NCI-H2227 treated with DMSO at 0.1 percent for 48 hours (cell line): ENCODE data around the gene PBX4.
"Not testable (repeated sequence)": the region's sequence is repeated elsewhere in the genome, so short reads cannot be mapped to it uniquely, and the experiment has no call there.

ENCODE experiments used
- DNase-seq: peaks from one replicate; lab custom pipeline; 2025; lab: John Stamatoyannopoulos, UW

The PBX4 gene, protein sequence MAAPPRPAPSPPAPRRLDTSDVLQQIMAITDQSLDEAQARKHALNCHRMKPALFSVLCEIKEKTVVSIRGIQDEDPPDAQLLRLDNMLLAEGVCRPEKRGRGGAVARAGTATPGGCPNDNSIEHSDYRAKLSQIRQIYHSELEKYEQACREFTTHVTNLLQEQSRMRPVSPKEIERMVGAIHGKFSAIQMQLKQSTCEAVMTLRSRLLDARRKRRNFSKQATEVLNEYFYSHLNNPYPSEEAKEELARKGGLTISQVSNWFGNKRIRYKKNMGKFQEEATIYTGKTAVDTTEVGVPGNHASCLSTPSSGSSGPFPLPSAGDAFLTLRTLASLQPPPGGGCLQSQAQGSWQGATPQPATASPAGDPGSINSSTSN

DNA sequence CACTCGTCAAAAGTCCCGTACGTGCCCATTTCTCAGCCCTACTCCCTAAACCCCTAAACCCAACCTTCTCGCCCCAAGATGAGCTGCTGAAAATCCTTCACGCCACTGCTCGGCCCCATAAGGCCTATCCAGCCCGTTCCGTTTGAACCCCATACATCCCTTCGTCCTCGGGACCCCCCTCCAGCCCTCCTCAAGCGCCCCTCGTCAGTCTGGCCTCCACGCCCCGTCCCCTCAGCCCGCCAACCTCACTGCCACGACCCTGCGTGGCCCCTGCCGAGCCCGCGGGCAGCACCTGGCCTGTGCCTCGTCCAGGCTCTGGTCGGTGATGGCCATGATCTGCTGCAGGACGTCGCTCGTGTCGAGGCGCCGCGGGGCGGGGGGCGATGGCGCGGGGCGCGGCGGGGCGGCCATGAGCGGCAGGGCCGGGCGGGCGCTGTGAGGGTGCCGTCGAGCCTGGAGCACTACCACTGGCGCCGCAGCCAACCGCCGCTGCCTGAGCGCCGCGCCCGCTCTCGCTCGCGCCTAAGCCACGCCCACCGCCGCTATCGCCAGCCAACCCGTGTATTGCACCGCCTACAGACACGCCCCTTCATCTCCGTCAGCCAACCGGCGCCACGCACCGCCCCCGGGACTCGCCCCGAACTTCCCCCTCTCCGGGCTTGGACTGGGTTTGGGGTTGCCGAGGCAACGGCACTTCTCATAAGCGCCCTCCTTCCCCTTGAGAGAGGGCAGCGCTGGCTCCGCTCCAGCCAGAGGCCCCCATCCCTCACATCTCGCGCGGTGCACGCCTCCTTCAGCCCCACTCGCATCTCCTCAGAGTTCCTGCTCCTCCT, at the start of gene PBX4:
Gene PBX4, minus strand, starts transcription at position 469 of the 833 bp plus-strand sequence. Its CDS starts 58 bp downstream, at position 411.
- peak; percentile 94 for DNase-seq

DNA sequence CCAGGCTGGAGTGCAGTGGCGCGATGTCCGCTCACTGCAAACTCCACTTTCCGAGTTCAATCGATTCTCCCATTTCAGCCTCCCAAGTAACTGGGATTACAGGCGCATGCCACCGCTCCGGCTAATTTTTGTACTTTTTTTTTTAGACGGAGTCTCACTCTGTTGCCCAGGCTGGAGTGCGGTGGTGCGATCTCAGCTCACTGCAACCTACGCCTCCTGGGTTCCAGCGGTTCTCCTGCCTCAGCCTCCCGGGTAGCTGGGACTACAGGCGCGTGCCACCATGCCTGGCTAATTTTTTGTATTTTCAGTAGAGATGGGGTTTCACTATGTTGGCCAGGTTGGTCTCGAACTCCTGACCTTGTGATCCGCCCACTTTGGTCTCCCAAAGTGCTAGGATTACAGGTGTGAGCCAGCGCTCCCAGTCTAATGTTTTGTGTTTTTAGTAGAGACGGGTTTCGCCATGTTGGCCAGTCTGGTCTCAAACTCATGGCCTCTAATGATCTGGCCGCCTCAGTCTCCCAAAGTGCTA, 47.0 kb upstream of the PBX4 start:
- DNase-seq = not testable (repeated sequence)

DNA sequence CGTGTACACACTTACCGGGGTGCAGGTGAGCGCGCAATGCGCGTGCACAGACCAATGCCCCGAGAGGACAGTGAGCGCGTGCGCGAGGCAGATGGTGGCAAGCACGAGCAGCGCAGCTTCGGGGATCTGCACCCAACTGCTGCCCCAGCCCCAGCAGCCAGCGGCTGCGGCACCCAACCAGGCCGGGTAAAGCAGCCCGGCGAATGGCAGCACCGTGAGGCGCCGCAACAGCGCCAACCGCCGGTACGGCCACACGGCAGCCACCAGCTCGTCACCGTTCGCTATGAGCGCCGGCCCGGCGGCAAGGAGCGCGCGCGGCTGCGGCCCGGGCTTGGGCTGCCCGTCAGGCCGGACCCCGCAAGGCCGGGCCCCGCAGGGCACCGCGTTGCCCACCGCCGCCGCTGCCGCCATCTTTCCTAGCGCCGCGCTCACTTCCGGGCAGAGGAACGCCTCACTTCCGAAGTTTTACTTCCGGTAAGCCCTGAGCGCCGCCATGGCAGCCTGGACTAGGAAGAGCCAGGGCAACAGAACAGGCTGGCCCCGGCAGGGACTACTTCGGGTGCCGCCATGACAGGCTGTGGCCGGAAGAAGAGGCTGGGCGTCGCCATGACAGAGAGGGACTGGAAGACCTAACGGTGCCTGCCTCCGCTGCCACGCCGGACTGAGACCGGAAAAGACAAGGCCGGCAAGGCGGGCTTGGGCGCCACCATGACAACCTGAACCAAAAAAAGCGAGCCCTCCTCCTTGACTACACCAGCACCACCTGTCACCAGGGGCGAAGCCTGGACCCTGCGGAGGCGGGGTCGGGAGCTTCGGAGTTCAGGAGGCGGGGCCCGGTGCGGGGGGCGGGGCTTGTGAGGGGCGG, 45.0 kb upstream of the PBX4 start, which contains the start of gene ATP13A1:
Gene ATP13A1, minus strand, starts transcription at position 421 of the 865 bp plus-strand sequence. Its CDS starts 10 bp downstream, at position 411.
- peak; percentile 93 for DNase-seq

DNA sequence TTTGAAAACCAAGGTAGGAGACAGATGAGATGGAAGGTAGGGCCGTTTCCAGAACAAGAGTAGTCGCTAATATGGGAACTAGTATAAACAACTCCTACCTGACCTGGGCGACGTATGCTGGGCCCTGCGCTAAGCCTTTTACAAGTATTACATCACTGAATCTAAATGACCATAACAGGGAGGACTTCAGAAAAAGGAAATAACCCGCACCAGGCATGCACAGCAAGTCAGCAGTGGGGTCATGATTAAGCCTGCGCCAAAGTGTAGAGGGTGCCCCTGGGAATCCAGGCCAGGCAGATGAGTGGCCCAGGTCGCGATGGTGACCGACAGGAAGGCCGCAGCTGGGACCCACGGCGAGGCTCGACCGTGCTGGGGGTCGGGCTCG, 44.4 kb upstream of the PBX4 start:
- no peak for DNase-seq

DNA sequence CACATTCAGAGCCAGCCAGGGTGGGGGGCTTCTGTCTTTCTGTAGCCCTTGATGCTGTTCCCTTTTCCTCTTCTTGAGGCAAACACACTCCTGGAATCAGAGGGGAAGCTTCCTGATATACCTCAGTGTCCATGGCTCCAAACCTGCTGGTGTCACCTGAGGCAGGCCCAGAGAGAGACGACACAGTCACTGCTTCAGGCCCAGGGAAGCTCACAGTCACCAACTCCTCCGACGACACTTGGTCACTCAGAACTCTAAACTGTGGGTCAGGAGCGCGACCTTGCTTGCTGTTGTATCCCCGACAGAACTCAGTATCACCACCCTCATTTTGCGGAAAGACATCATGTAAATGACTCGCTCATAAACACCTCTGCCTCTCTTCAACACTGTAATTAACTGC, 43.9 kb upstream of the PBX4 start:
- DNase-seq = no peak

DNA sequence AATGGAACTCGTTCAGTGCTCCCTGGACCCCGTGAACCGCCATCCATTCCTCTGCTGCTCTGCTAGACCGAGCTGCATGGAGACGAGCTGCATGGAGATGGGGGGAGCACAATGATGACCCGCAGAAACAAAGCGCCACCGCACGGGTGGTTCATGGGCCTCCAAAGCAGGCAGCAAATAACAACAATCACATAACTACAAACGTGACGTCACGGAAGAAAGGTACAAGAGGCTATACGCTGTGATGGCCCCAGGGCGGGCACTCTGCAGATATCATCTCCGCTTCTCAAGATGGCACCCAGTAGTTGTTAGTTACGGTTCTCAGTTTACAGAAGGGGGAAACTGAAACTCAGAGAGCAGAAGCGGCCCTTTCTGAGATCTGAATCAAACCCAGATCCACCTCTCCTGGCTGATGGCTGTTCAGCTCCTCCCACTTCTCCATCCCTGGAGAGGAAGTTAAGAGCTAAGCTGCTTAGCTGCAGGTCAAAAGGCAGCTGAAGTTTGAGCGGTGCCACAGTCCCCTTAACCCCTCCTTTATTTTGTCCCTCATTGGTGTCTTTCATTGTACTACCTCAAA, 43.3 kb upstream of the PBX4 start:
- no peak for DNase-seq

DNA sequence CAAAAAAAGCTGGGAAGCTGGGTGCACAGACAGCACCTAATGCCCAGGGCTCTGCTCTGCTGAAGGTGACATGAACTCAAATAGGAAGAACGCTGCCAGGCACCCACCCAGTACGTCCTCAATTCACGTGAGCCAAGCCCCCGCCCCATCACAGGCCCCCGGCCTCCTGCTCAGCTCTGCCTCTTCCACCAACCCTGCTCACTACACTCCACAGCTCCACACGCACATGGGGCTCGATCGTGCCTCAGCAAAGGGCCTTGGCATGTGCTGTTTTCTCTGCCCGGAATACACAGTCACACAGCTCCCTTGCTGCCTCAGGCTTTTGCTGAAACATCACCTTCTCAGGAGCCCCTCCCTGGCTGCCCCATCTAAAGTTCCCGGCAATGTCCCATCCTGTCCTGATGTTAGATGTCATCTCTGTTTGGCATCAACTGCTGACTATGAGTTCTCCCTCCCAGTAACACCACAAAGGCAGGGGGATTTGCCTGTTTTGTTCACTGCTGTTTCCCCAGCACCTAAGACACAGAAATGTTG, 42.7 kb upstream of the PBX4 start:
- no peak for DNase-seq

DNA sequence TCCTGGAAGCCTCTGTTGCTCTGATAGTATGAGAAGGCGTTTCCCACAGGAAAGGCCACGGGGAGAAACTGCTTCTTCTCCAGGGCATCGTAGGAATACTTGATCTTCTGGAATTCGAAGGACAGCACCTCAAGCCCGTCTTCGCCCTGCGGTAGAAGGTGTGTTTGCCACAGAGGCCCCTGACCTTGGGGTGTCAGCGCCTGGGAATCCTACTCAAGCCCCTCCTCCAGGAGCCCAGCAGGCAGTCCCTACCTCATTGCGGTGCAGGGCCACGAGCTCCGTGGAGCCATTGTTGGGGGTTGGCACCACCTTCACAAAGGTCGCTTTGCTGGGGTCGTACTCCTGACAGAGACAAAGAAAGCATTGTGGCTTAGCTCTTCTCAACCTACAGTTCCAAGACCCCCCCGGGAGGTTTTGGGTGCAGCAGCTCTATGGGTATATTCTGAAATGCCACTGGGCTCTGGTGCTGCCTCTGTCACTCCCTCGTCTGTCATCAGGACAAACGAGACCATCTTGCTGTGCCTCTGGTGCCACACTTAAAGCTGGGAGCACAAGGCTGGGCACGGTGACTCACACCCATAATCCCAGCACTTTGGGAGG, 41.3 kb upstream of the PBX4 start:
- DNase-seq = no peak

DNA sequence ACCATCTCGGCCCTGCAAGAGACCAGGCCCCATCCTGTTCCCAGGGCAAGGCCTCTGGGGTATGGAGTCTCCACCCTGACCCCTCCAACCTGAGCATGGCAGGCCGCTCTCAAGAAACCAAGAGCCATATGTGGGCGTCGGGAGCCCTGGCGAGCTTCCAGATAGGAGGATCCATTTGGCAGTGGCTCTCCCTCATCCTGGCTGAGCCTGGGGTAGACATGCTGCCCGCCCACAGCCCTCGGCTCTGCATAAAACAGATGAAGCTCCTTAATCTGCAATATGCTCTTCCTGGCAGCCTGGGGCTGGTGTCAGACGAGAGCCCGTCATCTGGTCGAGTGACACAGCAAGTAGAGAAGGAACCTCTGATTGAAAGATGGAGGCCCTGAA, 38.9 kb upstream of the PBX4 start:
- DNase-seq = no peak

DNA sequence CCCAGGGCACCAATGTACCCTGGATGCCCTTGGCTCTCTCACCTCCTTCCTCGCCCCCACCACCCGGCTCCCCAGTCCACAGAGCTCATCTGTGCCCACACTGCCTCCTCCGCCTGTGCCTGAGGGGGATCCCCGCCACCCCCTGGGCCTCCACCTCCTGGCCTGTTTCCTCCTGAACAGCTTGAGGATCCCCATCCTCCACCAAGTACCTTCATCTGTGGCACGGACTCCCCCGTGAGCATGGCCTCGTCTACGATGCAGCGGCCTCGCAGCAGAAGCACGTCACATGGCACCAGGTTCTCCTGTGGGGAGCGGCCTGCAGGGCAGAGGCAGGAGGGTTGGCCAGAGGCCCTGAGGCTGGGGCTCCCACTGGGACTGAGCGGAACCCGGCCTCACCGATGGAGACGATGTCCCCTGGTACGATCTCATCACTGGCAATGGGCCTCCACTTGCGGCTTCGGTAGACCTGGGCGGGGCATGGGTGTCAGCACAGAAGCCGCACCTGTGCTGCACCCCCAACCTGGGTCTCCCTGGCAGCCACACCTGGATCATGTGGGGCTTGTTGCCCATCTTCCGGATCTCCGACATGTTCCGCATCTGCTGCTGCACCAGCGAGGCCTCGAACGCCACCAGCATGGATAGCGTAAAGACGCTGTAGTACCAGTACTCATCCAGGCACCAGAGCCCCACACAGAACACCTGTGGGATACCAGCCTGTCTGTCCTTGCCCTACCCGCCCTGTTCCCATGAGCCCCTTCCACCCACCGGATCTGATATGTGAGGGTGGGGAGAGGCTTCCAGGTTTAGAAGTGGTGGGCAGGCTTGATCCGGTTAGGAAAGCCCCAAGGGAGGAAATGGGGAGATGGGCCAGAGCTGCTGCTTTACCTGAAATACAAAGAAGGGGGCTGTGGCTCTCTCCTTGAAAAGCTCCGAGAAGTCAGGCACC, 38.2 kb upstream of the PBX4 start:
- no peak for DNase-seq

DNA sequence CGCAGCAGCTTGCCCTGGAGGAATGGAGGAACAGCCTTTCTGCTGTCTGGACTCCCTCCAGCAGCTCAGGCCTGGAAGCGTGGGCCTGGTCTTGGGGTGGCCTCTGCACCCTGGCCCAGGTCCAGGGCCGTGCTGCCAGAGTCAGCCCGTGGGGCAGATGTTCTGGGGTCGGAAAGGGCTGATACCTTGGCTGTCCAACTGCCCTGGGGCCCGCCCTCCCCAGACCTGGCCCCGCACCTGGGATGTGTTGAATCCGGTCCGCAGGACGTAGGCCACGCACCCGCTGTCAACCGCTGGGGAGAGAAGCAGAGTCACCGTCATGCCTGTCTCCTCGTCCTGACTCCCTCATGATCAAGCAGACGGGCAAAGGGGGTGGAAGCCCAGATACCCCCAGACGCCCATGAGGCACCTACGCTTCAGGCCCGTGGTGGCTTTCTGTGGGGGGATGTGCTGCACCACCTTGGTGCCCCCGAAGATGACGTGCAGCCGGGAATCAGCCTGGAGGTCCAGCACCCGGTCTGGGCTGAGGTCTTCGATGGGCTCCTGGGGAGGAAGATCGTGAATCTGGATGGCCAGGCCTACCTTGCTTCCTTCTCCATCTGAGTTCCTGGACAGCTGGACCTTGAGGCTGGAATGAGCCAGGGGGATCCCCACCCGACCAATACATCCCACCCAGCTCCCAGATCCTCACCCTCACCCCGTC, 37.3 kb upstream of the PBX4 start:
- no peak for DNase-seq

DNA sequence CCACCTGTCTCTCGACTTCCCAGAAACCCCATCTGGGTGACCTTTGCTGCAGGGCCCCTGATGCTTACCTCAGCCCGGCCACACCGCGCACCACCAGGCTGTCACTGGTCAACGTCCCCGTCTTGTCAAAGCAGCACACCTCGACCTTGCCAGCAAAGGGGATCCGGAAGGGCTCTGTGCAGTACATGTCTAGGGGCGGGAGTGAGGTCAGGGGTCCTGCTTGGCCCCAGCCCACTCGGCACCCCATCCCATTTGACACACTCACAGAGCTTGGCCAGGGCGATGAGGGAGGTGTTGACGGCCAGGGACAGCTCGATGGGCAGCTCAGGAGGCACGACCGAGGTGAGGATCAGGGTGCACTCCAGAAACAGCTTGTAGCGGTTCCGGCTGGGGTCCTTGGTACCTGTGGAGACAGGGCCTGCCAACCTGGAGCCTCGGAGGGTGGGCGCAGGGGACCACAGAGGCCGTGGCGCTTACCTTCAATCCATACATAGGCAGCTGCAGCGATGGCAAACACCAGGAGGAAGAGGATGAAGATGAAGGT, 36.6 kb upstream of the PBX4 start:
- DNase-seq = no peak

DNA sequence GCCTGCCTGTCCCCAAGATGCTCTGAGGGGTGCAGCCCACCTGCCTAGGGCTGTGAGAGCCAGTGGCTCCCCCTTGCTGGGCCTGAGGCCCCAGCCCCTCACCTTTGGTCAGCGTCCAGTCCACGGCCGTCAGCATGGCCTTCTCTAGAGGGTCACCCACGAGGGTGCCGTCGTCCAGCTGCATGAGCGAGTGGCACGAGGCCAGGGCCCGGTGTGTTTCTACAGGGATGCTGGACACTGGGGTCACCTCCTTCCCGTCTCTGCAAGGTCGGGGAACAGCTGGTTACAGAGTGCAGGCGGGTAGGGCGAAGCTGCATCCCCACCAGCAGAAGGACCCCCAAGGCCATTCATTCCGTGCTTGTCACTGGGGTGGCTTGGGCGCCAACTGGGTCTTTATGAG, 36.0 kb upstream of the PBX4 start:
- DNase-seq = no peak

DNA sequence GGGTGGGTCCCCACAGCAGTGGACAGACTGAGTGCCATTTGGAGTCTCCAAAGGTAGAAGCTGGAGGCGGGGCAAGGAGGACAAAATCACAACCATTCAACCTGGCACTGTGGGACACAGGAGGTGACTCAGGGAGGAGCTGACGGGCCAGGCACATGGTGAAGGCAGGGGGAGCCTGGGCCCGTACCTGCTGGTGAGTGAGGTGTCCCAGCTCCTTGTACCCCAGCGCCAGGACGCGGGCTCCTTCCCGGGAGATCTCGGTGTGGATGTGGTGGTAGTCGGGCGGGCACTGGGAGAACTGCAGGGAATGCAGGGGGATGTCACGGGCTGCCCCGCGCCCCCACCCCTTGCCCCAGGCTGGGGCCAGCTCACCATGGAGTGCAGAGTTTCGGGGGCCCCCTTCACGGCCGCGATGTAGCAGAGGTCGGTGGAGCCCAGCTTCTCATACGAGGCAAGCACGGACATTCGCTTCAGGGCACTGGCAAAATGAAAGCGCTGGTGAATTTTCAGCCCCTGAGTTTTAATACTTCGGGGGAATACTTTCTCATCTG, 35.2 kb upstream of the PBX4 start:
- DNase-seq = no peak

DNA sequence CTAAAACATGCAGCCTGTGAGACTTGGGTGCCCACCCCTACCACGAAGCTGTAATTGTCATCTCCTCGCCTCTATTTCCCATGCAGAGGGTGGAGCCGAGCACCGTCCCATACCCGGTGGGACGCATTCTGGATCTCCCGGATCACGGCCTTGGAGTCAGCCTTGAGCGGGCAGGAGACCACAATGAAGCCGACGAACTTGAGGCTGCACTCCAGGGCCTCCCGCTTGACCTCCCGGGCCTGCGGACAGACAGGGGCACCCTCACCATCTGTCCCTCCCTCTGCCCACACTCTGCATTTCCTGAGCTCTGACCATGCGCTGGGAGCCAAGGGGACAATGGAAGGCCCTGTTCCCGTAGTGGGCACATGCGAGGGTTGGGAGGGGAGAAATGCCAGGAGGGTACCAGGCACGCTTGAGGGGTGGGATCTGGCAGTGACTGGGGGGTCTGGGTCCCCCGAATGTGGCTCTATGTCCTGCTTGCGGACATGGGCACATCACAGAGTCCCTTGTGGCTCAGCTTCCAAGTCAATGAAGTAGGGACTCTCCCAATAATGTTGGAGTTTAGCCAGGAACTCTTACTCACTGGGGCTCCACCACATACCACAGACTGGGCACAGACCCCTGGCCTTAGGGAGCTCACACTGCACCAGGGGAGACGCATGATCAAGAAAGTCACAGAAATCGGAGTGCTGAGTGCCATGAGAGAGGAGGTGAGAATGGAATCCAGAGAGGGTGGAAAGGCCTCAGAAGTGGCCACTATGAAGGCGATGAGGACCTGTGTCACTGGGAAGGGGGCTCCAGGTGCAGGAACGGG, 34.2 kb upstream of the PBX4 start:
- DNase-seq = no peak

DNA sequence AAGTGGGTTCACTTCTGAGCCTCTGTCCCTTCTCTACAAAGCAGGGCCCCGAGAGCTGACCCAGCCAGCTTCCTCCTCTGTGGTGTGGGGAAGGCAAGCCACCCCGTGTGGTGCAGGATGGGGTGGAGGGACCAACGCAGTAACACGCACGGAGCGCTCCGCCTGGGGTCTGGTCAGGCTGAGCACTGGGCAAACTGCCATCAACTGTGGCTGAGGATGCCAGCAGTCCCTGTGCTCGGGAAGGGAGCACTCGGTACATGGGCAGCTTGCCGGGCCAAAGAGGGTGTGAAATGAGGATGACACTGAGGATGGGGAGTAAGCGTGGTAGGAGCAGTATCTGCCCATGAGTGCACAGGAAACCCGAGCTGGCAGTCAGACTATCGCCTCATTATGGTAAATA, 32.6 kb upstream of the PBX4 start:
- no peak for DNase-seq

DNA sequence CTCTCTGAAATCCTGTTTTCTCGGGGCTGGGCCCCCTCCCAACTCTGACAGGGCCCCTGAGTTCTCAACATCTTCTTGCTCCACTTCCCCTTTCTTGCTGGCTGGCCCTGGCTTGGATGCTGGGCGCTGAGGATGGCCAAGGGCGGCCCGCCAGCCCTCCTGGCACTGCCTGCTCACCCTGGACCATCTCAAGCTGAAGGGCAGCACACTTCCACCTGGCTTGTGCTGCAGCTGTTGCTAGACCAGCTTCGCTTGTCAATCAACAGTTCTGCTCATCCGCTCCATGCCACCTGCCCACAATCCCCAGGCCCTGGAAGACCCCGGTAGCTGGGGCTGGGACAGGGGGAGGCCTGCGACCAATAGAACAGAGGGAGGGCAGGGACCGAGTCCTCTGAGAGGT, 31.8 kb upstream of the PBX4 start:
- DNase-seq = no peak

DNA sequence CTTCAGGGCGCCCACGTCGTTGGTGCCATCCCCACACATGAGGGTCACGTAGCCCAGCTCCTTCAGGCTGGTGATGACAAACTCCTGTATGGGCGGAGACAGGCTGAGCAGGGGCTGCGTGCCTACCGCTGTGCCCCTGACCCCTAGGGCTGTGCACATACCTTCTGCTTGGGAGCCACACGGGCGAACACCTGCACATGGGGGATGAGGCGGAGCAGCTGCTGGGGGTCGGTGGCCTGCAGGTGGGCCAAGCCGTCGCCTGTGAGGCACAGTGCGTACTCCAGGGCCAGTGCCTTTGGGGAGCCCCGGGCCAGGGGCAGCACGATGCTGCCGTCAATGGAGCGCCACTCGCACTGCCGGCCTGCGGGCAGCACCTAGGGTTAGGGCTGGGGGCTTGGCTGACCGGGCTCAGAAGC, 31.1 kb upstream of the PBX4 start:
- DNase-seq = no peak
